ENCODE results near the gene HNF1B.

- TF ChIP-seq, protein P1, sequence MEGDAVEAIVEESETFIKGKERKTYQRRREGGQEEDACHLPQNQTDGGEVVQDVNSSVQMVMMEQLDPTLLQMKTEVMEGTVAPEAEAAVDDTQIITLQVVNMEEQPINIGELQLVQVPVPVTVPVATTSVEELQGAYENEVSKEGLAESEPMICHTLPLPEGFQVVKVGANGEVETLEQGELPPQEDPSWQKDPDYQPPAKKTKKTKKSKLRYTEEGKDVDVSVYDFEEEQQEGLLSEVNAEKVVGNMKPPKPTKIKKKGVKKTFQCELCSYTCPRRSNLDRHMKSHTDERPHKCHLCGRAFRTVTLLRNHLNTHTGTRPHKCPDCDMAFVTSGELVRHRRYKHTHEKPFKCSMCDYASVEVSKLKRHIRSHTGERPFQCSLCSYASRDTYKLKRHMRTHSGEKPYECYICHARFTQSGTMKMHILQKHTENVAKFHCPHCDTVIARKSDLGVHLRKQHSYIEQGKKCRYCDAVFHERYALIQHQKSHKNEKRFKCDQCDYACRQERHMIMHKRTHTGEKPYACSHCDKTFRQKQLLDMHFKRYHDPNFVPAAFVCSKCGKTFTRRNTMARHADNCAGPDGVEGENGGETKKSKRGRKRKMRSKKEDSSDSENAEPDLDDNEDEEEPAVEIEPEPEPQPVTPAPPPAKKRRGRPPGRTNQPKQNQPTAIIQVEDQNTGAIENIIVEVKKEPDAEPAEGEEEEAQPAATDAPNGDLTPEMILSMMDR (IDR thresholded peaks at IDR 0.05), result no peak
- TF ChIP-seq POLR2A (IDR thresholded peaks at IDR 0.05), result no peak
Observed at GRCh38 chr17:37719866-37720265, 25.0 kb downstream of the HNF1B start.

All from prostate gland (tissue), 2 donors.